HG03095 (cell line): ENCODE measurements around the gene PPP1R13L.

Experiments
- ATAC-seq: cut with Tn5 transposase; IDR thresholded peaks from one replicate; pipeline ENCODE4 v1.9.1; 2021; ENCODE audit warnings: moderate library complexity; ENCODE audit not compliant: unreplicated experiment

The PPP1R13L gene

DNA sequence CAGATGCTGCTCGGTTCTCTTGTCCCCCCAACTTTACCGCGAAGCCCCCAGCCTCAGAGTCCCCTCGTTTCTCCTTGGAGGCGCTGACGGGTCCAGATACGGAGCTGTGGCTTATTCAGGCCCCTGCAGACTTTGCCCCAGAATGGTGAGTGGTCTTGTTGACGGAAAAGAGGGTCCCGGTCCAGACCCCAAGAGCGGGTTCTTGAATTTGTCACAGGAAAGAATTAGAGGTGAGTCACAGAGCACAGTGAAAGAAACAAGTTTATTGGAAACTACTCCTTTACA, 2.2 kb upstream of the PPP1R13L start:
- no peak for ATAC-seq

DNA sequence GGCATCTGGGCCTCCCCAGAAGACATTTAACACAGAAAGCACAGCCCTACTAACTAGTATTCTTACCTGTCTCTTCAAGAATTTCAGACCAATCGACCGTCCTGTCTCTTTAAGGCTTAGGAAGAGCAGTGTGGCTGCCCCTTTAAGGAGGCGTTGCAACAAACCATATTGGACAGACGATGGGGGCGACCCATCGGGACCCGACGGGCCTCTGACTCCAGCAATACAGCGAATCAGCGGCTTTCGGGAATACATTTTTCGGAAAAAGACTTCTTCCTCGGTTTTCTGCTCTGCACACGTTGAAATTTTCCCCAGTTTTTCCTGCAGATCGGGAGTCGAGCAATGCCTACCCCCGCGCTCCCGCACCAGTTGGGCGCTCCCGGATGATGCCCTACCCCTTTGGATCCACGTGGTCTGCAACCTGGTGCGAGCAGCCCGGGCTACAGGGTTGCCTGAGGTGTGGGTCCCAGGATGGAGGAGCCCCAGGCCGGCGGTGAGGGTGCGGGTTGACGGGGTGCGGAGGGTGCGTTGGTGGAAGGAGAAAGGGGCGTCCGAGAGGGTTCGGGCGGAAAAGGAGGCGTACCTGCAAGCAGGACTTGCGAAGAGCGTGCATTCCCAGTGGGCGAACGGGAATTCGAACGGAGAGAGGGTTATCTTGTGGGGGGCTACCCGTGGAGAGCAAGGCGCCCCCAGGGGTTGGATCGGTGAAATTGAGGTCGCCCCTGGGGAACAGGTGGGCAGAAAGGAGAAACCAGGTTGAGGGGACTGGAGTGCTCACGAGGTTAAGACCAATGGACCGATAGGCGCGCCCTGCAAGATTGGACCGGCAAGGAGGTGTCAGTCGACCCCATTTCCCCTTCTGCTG, 1.6 kb upstream of the PPP1R13L start, which contains the start of gene POLR1G:
TSS of gene POLR1G (plus strand) at position 419 of the 865 bp plus-strand sequence. CDS start at position 472, 53 bp downstream.
- peak; percentile 58 for ATAC-seq

DNA sequence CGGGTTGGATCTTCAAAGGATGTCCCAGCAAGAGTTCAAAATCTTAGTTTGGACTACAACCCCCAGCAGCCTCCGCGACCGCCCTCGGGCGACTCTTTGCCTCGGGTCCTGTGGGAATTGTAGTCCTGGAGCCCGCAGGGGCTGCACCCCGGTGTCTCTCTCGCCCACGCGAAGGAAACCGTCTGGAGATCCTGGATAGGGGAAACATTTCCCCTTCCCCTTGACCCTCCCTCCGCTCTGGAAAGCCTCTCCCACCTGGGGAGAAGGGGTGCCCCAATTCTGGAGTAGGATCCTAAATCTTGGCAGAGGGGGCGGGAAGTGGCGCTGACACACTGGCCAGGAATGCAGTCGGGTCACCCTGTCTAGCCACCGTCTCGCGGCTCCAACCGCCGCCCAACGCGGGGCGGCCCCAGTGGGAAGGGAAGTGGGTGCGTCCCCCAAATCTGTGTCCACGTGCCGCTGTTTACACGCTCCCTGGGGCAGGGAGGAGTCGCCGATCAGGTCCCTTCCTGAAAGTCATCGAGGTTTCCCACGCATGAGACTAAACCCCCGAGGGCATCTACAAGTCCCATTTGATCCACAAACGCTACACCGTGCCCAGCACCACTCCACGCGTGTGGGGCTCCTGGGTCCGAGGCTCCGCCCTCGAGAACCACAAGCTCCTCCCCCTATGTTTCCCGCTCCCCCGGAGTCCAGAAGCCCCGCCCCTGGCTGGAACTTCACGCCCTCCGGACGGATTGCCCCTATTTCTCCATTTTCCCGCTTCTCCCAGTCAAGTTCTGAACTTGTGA, 761 bp upstream of the PPP1R13L start:
- ATAC-seq: peak; percentile 36

DNA sequence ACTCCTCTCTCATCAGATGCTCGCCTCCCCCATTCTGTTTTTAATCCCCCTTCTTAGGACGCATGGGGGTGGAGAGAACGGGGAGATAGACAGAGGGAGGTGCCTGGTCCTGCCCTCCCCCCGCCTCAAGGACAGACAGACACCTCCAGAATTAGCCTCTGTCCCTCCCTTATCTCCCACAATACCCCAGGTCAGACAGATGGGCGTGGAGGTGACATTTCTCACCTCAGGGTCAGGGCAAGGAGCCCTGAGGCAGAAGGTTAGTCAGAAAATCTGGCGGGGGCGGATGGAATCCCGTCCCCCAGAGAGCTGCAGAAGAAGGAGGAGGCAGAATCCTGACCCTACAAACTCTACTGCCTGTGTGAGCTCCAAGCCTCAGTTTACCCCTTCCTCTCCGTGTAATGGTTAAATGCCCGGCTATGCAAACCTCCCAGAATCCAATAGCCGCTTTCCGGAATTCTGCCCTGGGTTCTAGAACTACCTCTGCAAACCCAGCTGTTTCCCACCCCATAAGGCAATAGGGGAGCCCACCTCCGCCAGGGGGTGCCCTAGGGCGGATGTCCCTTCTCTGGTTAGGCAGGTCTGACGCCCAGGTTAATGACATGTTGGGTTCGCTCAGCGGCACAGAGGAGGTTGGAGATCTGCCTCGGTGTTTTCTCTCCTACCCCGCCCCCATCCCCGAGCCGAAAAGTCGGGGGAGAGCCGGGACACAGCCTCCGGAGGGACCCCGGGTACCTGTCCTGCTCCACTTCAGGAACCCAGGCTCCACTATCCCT, 900 bp downstream of the PPP1R13L start:
- ATAC-seq: no peak

DNA sequence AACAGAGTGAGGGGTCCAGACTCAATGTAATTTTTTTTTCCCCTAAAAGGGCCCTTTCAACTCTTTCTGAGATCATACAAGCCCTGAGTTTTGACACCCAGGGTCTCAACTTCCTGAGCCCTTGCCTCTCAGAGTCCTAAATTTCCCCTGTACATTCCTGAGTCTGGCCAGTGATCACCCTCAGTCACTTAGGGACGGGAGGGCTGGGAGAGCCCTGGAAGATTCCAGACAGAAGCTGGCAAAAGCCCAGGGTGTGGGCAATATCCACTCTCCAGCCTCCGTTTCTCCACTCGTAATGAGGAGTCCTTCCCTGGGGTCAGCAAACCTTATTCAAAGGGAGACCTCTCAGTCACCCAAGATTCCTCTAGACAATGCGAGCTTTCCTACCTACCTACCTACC, 1.6 kb downstream of the PPP1R13L start:
- ATAC-seq: no peak

DNA sequence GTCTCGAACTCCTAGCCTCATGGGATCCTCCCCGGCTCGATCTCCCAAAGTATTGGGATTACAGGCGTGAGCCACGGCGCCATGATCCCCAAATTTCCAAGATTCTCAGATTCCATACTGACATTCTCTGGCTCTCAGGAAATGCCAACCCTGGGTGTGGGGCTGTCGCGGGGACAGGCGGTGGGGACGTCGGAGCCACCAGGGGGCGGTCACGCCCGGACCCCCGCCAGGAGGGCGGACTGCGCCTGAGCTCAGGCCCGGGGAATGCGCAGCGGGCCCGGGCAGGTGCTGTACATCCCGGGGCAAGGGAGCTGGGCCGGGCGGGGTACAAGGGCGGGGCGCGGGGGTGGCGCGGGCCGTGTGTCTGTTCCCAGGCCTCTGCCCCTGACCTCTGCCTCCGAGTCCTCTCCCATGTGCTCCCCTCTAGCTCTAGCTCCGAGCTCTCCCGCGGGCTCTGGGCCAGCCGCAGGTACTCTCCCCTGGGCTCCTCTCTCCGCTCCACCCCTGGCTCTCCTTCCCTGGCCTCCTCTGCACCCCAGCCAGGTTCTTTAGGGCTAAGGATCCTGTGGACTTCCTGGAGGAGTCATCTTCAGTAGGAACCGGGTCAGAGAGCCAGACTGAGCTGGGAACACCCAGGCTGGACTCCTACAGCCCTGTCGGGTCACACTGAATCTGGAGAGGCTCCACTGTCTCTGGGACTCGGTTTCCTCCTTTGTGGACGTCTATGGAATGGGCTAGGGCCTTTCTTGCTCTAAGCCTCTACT, 2.4 kb downstream of the PPP1R13L start:
- ATAC-seq: no peak

DNA sequence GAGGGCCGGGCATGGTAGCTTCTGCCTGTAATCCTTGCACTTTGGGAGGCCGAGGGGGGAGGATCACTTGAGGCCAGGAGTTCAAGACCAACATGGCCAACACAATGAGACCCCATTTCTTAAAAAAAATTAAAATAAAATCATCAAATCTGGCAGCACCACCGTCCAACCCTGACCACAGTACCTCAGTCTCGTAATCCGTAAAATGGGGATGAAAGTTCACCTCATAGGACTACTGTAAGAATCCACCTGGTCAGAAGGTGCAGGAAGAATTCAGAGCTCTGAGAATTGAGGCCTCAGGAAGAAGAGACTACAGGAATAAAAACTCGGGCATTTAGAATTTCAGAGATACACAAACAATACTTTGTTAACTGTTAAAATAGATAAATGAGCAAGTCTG, 3.1 kb downstream of the PPP1R13L start:
- no peak for ATAC-seq

DNA sequence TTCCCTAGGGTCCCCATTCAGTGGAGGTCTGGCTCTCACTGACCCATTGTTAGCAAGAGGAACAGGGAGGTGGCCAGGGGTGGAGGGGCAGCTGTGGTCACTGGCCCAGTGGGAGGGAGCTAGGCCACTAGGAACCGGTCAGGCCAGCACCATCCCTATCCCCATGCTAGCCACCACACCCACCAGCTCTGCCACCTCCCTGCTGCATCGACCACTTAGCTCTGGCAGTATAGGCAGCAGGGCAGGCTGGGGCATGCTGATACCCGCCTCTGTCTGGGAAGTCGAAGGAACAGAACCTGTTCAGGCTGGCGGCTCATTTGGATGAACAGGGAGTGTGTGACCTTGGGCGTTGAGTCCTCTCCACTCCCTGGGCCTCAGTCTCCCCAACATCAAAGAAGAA, 4.7 kb downstream of the PPP1R13L start:
- no peak for ATAC-seq

DNA sequence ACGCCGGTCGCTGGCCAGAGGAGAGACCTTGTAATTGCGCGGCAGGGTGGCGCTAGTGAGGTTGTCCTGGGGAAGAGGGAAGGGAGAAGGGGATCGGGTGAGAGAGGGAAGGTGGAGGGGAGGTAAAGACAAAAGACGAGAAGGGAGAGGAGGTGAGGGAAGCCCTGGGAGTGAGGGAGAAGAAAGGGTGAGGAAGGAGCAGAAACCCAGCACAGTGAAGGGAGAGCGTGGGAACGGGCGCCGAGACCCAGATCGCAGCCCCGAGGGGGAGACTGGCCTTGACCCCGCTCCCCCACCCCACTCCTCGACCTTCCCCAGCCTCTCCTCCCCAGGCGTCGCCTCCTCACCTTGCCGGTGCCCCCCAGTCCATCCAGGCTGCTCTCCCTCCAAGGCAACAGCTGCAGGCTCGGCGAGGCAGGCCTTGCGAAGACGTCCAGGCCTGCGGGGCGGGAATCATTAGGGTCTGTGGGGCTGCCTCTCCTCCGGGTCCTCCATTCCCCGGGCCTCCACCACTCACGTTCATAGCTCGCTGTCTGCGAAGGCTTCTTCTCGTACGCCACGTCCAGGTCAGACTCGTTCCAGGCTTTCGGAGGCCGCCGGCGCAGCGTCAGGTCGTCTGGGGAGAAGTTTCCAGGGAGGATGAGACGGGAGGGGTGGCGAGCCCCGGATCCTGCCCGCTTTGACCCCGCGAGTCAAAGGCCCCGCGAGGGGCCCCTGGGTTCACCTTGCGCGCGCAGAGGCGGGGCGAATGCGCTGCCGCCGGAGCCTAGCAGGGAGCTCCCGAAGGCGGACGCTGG, 8.8 kb downstream of the PPP1R13L start:
- no peak for ATAC-seq

DNA sequence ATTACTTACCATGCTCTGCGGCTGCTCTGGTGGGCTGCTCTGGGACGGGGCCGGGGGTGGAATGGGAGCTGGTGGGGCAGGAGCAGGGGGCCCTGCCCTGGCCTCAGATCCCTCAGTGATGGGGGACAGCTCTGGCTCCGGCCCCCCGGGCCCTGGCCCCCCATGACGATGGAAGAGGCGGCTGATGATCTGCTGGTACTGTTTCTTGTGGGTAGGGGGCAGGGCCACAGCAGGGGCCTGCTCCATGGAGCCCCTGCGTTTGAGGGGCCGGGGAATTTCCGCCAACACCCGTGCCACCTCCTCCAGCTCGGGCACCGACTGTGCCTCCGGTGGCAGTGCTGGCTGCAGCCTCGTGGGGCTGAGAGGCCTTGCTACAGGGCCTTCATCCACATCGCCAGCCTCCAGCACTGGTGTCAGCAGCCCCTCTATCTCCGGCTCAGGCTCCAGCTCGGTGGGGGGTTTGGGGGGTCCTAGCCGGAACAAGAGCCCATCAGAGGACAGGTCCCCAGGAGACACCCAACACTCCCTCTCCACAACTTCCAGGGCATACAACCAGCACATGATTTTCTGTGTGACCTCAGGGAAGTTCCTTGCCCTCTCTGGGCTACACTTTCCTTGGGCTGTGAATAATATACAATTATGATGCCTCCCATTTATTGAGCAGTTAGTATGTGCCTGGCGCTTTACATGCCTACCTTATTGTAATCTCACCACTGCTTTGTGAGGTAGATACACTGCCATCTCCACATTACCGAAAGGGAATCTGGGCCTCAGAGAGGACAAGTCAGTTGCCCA, 12.8 kb downstream of the PPP1R13L start:
- ATAC-seq: no peak

DNA sequence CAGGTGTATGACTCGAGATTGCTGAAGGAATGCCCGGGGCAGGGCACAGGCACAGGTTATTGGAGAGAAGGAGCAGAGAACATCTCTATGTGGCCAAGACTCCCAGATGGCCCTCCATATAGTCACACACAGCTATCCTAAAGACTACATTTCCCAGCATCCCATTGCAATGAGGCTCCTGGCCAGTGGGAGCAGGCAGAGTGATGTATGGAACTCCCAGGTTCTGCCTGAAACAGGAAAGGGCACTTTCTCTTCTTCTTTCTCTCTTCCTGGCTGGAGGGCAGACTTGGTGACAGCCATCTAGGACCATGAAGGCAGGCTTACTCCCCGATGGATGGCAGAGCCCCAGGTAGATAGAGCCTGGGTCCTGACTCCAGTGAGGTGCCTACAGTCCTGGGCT, 13.5 kb downstream of the PPP1R13L start:
- no peak for ATAC-seq

DNA sequence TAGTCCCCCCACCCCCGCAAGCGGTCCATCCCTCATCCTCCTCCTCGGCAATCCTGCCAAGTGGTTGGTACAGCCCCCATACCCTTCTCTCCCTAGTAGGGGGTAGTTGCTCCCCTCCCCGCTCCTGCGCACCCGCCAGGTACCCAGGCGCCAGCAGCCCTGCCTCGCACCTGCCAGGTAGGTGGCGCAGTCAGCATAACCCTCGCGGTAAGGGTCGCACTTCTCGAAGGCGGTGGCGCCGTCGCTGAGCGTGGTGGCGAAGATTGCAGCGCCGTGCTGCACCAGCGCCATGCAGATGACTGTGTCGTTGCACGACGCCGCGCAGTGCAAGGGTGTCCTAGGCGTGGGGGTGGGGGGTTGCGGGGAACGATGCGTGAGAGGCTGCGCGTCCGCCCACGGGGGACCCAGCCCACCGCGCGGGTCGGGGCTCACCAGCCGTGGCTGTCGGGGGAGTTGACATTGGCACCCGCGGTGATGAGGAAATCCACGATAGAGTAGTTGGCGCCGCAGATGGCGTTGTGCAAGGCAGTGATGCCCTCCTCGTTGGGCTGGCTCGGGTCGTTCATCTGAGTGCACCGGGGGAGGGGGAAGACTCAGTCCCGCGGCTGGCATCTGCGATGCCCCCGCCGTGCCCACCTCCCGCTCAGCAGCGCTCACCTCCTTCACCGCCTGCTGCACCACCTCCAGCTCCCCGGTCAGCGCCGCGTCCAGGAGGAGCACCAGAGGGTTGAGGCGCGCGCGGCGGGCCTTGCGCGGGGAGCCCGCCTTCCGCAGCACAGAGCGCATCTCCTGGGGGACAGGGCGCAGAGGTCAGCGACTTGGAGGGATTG, 19.3 kb downstream of the PPP1R13L start:
- no peak for ATAC-seq

DNA sequence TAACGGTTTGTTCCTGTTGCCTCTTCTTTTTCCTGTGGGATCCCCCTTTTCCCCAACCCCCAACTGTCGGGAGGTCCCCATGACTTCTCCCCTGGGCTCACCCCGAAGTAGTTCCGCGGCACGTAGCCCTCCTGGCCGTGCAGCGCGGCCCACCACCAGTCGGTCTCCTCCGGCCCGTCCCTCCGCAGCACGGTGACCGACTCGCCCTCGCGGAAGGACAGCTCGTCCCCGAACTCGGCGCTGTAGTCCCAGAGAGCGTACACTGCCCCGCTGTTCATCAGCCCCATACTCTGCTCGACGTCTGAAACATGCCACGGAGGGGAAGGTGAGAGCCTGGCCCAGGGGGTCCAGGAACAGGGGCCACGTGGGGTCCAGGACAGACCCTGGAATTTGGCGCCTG, 22.4 kb downstream of the PPP1R13L start:
- ATAC-seq: no peak

DNA sequence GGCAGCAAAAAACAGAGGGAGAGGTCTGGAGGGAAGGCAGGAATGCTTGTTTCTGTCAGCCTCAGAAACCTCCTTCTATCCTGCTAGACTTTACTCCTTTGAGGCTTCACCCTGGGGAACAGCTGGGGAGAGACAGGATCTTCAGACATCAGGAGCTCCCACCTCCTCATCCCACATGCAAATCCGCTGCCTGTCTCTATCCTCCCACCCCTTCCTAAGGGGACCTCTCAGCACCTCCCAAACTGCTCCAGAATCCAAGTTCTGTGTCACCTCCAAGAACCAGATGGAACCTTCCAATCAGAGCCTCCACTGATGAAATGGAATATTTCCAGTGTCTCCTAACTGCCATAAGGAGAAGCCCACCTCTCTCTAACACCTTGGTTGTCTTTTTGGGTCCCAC, 24.8 kb downstream of the PPP1R13L start:
- no peak for ATAC-seq

DNA sequence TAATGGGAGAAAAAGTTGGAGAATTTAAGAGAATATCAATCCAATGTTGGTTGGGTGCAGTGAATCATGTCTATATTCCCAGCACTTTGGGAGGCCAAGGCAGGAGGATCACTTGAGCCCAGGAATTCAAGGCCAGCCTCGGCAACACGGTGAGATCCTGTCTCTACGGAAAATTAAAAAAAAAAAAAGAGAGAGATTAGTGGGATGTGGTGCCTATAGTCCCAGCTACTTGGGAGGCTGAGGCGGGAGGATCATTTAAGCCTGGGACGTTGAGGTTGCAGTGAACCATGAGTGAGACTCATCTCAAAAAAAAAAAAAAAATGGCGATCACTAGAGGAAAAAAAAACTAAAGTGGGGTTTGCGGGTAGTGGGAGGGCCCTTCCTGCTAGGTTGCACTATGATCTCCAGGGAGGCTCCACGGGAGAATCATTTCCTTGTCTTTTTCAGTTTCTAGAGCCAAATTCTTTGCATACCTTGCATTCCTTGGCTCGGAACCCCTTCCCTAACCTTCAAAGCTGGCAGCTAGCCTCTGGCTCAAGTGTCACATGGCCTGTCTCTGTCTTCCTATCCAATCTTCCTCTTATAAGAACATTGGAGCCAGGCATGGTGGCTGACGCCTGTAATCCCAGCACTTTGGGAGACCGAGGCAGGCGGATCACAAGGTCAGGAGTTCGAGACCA, 28.7 kb downstream of the PPP1R13L start:
- no peak for ATAC-seq

DNA sequence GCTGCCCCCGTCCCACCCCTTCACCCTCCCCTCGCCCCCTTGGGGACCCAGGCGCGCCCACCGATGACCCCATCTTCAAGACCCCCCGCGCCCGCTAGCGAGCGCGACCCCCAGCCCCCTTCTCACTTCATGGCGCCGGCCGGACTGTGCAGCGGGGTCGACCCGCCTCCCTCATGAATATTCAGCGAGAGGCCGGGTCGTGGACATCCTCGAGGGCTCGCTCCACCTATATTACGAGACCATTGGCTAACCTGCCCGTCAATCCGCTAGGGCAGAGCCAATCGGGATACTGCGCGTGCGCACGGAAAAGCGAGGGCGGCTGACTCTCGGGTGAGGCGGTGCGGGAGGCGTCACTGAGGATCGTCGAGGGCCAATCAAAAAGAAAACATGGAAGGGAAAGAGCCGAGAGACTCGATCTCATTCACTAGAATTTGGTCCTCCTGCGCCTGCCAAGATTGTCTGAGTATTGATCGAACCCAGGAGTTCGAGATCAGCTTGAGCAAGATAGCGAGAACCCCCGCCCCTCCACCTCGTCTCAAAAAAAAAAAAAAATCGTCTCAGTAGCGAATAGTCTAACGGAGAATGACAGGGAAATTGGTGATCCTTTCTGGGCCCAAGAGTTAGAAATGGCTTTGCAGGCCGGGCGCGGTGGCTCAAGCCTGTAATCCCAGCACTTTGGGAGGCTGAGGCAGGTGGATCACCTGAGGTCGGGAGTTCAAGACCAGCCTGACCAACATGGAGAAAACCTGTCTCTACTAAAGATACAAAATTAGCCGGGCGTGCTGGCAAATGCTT, 34.3 kb downstream of the PPP1R13L start, which contains the start of gene ERCC2:
TSS of gene ERCC2 (minus strand) at position 164 of the 795 bp plus-strand sequence. CDS start at position 131, 33 bp downstream.
- ATAC-seq: peak; percentile 87
